Right forelimb (tissue), 1 donor: Measurements from ENCODE around the gene C1QTNF2.
"Not testable (repeated sequence)": the region's sequence is repeated elsewhere in the genome, so short reads cannot be mapped to it uniquely, and the experiment has no call there.

ENCODE experiments used
- DNase-seq: peaks from one replicate; pipeline ENCODE4 v3.0.0-alpha.2; 2018

Gene C1QTNF2

DNA sequence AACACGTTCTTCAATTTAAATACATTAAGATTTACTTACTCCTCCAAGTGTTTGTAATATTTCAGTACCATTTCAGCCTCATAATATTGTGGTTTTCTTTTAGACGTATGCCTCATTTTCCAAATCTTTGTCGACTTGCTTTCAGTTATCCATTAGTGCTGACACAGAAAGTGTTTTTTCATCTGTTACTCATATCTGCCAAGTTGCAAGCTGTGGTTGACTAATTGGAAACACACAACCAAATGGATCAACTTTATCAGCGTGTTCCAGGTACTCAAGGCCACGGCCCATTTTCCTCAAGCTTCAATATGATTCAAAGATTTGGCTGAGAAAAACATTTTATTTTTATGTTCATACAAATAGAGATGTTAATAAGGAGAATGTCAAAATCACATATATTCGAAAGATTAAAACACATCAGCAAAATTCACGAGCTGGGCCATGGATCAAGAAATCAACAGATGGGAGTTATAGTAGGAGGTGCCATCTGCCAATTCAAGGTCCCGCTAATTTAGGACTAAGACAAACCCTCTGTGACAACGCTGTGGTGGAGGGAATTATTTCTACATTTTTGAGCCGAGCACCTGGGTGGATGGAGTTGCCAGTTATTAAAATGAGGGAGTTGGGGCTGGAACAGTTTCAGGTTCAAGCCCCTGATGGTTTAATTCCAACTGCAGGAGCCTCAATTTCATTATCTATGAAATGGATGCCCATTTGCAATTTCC lies 30.9 kb downstream of the C1QTNF2 start:
- DNase-seq, result no peak

DNA sequence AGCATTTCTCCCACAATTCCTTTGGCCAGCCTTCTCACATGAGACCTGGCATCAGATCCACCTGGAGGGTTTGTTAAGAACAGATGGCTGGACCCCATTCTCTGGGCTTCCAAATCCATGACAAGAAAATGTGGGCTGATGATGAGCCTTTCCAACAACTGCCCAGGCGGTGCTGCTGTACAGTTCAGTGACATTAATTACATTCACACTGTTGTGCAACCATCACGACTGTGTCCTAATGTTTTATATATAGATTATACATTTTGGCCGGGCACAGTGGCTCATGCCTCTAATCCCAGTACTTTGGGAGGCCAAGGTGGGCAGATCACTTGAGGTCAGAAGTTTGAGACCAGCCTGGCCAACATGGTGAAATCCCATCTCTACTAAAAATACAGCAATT lies 35.7 kb downstream of the C1QTNF2 start:
- not testable (repeated sequence) for DNase-seq

DNA sequence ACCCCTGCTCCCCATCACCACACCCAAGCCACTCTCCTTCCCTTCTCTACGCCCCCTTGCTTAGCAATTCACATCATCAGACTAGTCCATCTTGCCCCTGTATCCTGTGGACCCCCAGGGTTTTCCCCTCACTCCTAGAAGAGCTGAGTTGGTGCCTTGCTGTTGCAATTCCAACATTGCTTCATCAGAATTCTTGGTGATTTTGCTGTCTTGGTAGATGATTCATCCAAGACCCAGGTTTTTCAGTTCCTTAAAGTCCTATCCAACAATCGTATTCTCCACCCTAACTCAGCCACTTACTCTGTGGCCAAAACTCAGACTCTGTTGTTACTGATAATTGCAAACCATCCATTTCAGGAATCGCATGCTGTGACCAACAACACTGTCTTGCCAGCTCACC lies 36.7 kb downstream of the C1QTNF2 start:
- DNase-seq, result no peak

DNA sequence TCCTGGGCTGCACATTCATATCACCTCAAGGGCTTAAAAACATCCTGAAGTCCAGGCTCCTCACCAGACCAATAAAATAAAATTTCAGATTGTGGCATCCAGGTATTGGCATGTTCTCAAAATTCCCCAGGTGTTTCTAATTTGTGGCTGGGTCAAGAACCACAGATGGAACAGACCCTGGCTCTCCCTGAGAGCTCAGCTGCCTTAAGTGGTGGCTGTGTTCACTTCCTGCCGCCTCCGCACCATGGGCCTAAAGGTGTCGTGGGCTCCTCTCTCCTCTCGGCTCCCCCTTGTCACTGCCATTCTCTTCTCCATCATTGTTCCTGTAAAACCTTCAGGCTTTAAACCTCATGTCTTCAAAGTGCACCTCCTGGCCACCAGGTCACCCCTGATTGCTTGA lies 40.2 kb downstream of the C1QTNF2 start:
- DNase-seq, result no peak

DNA sequence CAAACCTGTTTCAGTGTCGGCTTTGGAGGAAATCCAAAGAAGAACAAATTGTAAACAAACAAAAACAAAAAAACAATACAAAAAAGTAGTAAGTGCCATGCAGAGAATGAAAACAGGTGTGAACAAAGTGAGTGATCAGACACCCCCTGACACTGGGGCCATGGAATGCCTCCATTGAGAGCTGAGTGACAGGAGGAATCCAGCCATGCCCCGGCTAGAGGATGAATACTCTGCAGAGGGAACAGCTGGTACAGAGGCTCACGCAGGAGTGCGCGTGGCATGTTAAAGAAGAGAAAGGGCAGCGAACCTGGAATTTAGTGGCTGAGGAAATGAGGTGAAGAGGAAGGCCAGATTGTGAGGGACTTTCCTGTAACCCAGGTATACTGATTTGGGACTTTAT lies 42.6 kb downstream of the C1QTNF2 start:
- no peak for DNase-seq

DNA sequence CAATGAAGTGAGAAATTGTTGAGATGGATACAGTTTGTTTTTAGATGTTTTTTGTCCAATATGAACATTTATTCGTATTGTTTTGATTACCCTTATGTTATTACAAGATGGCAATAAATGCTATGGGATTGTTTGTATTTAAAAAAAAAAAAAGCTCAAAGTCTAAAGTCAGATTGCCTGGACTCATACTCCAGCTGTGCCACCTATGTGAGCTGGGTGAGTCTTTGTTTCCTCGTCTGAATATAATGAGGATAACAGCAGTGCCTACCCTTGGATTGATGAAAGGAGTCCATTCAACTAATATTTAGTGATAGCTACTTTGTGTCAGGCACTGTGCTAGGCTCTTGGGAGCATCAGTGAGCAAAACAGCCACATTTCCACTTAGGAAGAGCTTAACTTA lies 43.4 kb downstream of the C1QTNF2 start:
- no peak for DNase-seq

DNA sequence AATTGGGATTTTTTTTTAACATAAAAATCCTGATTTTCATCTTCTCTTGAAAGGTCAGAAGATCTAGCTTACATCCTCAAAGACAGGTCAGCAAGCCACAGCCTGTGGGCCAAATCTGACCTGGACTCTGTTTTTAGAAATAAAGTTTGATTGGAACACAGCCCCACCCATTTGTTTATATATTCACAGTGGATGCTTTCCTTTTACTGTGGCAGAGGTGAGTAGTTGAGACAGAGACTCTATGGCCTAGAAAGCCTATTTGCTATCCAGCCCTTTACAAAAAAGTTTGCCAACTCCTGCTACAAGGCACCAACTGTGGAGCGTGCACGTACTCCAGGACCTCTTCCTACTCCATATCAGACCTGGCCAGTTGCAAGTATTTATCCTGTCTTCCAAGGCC lies 44.7 kb downstream of the C1QTNF2 start:
- DNase-seq, result no peak

DNA sequence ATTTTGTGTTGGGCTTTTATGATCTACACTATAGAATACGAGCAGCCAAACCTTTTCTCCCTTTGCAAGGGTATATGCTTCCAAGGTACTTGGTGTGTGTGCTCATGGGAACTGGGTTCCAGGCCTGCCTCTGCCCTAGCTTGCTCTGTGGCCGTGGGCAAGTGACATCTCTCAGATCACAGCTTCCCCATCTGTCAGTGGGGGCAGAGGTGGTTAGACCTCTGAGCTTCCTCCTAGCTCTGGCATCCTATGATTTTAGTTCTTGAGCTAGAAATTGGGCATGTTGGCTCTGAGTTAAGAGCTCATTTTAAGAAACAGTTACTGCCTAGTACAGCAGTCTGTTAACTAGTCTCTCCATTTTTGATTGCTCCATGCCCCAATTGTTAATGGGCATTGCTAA lies 45.5 kb downstream of the C1QTNF2 start:
- no peak for DNase-seq

DNA sequence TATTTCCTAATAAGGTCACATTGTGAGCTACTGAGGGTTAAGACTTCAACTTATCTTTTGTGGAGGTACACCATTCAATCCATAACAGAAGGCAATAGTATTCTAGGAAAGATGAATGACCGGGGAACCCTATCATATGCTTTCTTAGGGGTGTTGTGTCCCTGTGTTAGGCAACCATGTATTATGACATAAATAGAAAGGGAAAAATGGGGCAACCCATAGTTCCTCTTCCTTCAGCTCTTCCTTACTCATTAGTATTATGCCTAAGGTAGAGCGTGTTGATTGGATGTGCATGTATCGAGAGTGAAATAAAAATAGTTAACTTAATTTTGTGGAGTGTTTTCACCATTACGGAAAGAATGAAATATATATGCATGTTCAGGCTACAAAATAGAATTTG lies 52.0 kb downstream of the C1QTNF2 start:
- no peak for DNase-seq

DNA sequence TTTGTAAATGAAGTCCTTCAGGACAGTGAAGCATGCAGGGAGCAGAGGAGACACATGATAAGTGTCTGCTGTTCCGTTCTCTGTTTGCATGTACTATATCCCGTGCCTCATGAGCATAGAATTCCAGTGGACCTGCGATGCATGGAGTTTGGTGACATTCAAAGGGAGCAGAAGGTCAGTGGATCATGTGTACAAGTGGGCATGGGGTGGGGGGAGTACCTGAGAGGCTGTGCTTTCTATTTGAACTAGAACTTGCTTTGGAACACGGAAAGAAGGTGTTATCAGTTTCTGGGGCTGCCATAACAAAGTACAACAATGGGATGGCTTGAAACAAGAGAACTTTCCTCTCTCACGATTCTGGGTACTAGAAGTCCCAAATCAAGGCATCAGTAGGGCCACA lies 53.0 kb downstream of the C1QTNF2 start:
- DNase-seq, result no peak

DNA sequence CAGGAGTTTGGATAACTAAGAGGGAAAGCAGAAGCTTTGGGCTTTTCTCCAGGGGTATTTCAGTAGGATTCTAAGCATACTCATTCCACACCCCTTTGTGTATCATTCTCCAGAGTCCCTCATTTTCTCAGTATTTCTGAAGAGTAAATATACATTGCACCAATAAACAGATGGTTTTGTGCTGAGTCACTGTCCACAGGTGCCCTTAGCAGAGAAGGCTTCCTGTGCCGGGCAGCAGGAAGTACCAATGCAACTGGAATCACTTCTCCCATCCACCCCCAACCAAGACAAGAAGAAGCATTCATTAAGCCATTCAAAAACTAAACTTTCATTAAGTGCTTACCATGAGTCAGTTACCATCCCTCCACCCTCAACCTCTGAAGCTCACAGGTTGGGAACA lies 54.5 kb downstream of the C1QTNF2 start:
- no peak for DNase-seq

DNA sequence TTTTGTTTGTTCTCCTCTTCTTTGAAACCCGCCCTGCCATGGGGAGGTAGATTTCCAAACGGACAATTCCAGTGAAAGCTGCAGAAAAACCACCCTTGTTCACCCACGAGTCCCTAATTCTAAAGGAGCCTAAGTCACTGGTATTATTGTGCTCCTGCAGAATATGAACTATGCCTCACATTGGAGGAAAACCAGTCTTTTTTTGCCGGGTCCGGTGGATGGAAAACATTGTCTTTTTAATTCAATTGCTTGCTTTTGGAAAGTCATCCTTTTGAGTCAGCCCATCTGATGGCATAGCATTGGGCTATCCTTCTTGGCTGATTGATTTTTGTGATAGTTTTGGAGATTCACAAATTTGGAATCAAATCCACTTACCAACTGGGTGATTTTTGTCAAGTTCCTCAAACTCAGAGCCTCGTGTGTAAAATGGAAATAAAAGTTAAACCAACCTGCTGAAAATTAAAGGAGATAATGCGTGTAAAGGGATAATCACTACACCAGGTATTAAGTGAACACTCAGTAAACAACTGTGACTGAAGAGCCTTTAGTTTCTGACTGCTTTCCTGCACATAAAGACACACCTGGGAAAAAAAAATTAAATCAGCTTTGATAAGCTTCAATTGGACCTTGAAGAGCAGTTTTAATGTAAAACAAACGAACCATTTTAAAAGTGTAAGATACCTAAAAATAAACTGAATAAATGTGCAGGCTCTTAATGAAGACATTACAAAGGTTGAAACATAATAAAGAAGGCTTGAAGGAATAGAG lies 57.3 kb downstream of the C1QTNF2 start:
- DNase-seq, result no peak

DNA sequence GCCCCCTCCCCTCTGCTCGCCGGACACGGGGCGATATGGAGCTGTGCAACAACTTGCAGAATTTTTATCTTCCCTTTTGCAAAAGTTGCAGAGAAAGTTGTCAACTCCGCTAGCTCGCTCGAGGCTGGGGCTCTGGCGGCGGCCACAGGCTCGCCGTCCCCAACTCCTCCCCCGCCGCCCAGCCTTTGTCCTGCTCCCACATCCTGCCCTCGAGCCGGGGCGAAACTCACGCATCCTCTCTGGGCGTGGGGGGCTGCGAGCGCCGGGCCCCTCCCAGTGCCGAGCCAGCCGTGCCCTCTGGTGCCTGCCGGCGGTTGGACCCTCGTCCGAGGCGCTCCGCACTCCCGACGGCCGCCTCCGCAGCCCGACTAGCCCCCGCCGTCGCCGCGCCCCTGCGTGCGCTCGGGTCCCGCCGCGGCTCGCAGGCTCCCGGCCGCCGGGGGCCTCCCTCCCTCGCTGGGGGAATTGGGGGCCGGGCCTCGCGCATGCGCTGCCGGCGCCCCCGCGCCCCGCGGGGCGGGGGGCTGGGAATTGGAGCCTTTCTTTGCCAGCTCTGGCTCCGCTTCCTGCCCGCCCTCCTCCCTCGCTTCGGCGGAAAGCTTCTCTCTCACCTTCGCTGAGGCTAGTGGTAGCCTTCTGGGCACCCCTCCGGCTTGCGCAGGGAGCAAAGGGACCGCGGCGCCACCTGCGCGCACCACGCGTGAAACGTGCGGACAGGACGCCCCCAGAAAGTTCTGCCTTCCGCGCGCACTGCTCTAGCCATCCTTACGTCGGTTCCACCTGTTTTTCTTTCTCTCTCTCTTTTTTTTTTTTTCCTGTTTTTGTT lies 58.1 kb downstream of the C1QTNF2 start, which contains the start of gene CCNJL:
CCNJL (minus strand) TSS at position 431 of the 826 bp plus-strand sequence. CDS start 641 bp downstream, outside the sequence.
- peak; percentile 81 for DNase-seq

DNA sequence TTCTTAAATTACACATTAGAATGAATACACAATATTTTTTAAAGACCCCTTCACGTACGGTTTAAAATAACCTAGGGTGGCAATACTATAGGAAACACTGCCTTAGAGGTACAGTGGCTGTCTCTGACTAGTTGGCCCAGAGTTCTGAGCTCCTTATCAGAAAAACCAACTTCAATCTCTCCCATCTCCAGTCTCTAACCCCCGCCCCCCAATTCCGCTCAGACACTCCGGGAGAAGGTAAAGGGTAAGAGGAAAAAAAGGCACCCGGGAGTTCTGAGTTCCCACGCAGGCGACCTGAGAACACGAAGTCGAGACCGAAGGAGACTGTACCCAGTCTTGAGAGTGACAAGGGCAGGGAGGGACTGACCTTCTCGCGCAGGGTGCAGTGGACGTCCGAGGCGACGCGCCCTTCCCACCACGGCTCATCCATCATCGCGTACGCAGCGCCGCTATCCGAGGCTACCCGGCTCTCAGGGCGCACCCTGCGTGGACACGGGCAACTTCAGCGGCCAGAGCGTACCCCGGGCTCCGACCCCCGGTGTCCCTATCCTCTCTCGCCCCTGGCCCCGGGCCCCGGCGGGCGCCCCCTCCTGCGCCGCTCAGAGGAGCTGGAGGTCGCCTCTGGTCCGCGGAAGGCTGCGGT lies 58.8 kb downstream of the C1QTNF2 start:
- DNase-seq, result no peak

DNA sequence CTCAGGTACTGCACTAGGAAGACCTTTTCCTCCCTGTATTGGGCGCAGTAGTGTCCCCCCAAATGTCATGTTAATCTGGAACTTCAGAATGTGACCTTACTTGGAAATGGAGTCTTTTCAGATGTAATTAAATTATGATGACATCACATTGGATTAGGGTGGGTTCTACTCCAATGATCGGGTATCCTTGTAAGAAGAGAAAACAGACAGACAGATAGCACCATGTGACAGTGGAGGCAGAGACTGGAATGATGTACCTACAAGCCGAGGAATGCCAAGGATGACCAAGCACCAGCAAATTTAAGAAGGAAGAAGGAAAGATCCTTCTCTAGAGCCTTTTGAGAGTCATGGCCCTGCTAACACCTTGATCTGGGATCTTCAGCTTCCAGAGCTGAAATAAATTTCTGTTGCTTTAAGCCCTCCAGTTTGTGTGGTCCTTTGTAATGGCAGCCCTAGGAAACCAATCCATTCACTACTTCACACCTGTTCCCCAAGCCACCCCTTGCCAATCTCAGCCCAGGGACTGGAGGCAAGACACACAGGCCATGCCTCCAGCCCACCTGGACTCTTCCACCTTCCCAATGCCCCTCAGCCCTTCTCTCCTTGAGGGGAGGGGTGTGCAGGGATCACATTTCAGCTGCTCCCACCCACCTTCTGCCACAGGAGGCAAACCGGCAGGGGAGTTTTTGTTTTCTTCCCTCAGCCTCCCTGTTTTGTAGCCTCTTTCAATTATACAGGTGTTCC lies 59.7 kb downstream of the C1QTNF2 start:
- DNase-seq, result no peak

DNA sequence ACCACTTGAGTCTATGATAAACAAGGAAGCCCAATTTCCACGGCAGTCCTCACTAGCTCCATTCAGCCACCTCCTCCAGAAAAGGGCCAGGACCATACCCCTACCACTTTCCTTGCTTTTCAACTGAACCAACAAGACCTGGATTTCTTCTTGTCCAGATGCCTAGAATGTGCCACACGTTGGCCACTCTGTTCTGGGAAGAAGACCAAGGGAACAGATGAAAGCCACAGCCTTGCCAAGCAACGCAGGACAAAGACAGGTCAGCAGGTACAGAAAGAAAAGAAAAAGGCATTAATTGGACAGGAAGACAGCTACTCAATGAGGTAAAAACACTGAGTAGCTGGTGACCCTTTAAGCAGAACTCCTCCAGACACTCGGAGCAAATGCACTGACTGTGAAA lies 60.3 kb downstream of the C1QTNF2 start:
- no peak for DNase-seq

DNA sequence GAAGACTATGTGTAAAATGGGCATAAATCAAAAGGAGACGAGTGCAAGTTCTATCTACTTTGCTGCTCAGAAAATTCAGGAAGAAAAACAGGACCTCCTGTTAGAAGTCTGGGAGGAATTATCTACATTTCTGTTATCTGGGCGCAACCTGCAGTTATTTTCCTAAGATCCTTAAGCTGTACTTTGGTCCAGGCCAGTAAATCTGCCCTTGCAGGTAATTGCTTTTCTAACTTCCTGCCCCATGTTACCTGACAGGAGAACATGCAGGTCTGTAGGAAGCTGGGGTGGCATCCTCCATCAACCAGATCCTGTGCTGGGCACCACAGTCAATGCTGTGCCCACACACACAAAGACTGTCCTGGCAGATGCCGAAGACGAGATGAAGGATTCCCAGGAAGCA lies 63.7 kb downstream of the C1QTNF2 start:
- no peak for DNase-seq

DNA sequence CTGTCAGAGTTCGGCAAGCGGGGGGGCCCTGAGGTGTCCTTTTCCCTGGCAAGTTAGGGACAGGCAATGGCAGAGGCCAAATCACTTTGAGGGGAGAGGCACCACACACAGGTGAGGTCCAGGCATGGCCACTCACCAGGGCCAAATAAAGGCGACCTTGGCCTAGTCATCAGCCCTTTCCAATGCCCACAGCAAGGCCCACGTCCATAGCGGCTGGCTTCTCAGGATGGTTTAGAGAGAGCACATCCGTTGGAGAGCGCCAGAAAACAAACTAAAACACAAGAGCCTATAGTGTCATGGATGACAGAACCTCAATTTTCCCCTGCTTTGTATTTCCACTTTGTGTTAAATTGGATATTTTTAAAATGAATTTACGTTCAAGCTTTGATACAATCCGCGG lies 65.1 kb downstream of the C1QTNF2 start:
- no peak for DNase-seq

DNA sequence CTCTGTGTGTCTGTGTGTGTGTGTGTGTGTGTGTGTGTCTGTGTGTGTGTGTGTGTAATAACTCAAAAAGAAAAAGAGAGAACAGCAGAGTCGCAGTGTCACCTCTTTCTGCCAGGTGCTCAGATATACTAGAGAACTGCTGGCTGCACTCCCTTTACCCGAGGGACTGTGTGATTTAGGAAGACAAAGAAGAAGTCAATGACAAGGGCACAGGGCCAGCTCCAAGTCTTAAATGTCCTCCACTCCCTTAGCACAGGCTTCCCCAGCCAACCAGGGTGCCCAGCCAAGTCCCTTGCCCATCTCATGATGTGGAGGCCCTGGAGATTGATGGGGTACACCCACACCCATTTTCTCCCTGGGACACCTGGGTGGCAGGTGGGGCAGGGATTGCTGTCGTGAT lies 66.7 kb downstream of the C1QTNF2 start:
- no peak for DNase-seq

DNA sequence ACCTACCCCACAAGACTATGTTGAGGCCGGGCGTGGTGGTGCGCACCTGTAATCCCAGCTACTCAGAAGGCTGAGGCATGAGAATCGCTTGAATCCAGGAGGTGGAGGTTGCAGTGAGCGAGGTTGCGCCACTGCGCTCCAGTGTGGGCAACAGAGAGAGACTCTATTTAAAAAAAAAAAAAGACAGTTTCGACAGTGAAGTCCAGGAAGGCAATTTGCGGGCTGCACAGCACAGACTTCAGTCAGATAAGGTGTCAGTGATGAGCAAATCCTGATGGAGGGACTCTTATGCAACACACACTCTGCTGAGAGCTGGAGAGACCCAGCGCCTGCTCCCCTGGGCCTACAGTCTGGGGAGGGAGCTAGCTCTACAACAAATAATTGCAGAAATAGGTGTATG lies 72.2 kb downstream of the C1QTNF2 start:
- no peak for DNase-seq

DNA sequence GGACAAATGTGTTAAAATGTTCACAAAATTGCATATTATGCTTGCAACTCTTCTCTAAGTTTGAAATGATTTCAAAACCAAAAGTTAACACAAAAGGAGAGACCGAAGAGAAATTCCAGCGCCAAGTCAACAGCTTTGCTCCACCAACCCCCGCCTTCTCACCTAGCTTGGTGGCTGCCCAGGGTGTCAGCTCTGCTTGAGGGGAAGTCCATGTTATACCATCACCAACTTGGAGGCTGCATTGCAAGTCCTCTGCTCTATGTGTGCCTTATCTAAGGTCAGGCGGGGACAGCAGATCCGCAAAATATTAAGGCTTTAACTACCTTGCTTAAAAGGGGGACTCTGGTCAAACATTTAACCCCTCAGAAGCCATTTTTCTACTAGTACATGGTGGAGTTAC lies 72.7 kb downstream of the C1QTNF2 start:
- DNase-seq, result no peak
